ENCODE data around the gene HSD17B12. TPM values are rescaled to one million over a fixed set of nuclear protein-coding genes. Genes with fewer than 3 reads are reported as not detected.

Gene HSD17B12
- total RNA-seq, 4 donors from 2014 or later, result 38.8 to 52.7 (median 41.8) TPM

DNA sequence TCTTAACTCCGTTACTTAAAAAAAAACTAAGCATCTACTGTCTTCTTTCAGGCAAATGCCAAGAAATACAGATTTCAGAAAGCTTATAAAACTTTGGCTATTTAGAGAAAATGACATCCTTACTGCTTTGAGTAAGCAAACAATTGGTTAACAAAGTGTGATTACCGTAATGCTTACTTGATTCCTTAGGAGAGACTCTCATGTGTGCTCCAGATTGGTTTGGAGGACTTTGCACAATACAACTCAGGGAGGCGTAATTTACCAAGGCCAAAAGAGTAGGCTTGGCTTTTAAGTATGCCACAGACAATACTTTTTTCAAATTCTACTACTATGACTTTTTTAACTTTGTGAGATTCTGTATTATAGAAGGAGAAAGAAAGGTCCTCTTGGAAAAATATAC is 123.2 kb downstream of the HSD17B12 start:
- intact Hi-C loops (cut with DNase I), result no loop called here
- H3K4me1 ChIP-seq, result no peaks in the 10 kb centered on the region
- no peak overlapping the region for H3K4me3 ChIP-seq
- no peak for TF ChIP-seq POLR2AphosphoS5 (IDR thresholded peaks at IDR 0.05)
- no peak for TF ChIP-seq POLR2A (IDR thresholded peaks at IDR 0.05; ENCODE audit: low read depth)
- TF ChIP-seq, protein P1, sequence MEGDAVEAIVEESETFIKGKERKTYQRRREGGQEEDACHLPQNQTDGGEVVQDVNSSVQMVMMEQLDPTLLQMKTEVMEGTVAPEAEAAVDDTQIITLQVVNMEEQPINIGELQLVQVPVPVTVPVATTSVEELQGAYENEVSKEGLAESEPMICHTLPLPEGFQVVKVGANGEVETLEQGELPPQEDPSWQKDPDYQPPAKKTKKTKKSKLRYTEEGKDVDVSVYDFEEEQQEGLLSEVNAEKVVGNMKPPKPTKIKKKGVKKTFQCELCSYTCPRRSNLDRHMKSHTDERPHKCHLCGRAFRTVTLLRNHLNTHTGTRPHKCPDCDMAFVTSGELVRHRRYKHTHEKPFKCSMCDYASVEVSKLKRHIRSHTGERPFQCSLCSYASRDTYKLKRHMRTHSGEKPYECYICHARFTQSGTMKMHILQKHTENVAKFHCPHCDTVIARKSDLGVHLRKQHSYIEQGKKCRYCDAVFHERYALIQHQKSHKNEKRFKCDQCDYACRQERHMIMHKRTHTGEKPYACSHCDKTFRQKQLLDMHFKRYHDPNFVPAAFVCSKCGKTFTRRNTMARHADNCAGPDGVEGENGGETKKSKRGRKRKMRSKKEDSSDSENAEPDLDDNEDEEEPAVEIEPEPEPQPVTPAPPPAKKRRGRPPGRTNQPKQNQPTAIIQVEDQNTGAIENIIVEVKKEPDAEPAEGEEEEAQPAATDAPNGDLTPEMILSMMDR (IDR thresholded peaks at IDR 0.05), result no peak
- no peak for TF ChIP-seq EP300 (IDR thresholded peaks at IDR 0.05)
- H3K27me3 ChIP-seq, result no peaks in the 10 kb centered on the region
- no peak overlapping the region for H3K27ac ChIP-seq (replicated peaks in 1 of 4)
- 93% methylated on average over 3 of the region's 3 CpGs for WGBS
- H3K36me3 ChIP-seq, result peaks cover 0 to 27% (median 15%) of the 10 kb centered on the region in 4 donors
- no peaks in the 10 kb centered on the region for H3K9me3 ChIP-seq
- DNase-seq (ENCODE audit: extremely low spot score), result no peak

DNA sequence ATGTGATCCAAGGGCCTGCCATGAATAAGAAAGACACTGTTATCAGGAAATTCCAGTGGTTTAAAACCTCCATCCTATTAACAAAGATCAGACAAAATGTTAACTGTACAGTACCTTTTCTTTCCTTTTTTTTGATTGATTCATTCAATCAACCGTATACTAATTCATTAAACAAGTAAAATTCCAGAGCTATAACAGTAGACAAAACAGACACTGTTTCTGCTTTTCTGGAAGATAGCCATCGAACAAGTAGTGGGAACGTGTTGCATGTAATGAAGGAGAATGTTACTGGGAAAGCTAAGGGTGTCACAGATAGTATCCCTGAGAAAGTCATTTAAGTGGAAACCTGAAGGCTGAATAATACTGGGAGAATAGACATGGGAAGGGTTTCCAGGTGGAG is 126.4 kb downstream of the HSD17B12 start:
- TF ChIP-seq POLR2A (IDR thresholded peaks at IDR 0.05; ENCODE audit: low read depth) (no peak), POLR2AphosphoS5 (IDR thresholded peaks at IDR 0.05) (no peak), EP300 (IDR thresholded peaks at IDR 0.05) (no peak)
- TF ChIP-seq, protein P1 (IDR thresholded peaks at IDR 0.05), result no peak
- Histone ChIP-seq H3K4me1 (no peaks in the 10 kb centered on the region), H3K9me3 (no peaks in the 10 kb centered on the region), H3K27ac (replicated peaks in 1 of 4) (no peak overlapping the region), H3K36me3 (peaks cover 0 to 5% (median 4%) of the 10 kb centered on the region in 4 donors), H3K27me3 (no peaks in the 10 kb centered on the region), H3K4me3 (no peak overlapping the region)
- DNase-seq (ENCODE audit: extremely low spot score), result no peak
- WGBS, result 86% methylated on average over 3 of the region's 3 CpGs
- intact Hi-C loops (cut with DNase I), result no loop called here

DNA sequence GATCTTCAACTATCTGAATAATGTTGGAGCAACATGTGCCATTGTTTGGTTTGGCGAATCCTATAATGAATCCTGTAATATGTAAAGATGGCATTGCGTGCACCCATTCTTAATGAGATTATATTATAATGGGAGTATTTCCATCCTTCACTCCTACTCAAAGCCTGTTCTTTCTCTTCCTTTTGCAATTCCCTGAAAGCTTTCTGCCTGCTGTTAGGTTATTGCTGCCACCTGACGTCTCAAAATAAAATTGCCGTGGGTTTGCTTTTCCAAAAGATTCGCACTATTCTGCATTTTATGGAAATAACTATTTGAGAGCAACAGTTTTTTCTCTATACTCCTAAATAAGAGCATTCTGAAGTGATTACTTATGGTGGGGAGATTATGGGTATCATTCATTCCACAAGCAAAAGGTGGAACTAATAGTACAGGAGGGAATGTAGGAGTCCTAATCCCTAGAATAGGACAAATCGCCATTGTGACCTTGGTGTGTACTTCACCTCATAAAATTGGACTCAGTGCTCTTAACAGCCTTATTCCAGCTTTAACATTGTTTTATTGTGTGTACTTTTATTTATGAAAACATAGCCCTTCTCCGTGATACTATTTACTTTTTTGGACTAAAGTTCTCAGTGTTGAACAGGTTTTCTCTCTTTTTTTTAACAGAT is 130.5 kb downstream of the HSD17B12 start:
- intact Hi-C loops (cut with DNase I), result no loop called here
- 80% methylated on average over 7 of the region's 7 CpGs for WGBS
- Histone ChIP-seq H3K27ac (replicated peaks in 1 of 4) (no peak overlapping the region), H3K4me1 (no peaks in the 10 kb centered on the region), H3K36me3 (peaks cover 0 to 10% (median 0%) of the 10 kb centered on the region in 4 donors), H3K27me3 (no peaks in the 10 kb centered on the region), H3K9me3 (no peaks in the 10 kb centered on the region), H3K4me3 (no peak overlapping the region)
- TF ChIP-seq EP300 (IDR thresholded peaks at IDR 0.05), result no peak
- TF ChIP-seq, protein P1 (IDR thresholded peaks at IDR 0.05), result peak in 1 of 3 experiments; percentile 26
- no peak for DNase-seq (ENCODE audit: extremely low spot score)

DNA sequence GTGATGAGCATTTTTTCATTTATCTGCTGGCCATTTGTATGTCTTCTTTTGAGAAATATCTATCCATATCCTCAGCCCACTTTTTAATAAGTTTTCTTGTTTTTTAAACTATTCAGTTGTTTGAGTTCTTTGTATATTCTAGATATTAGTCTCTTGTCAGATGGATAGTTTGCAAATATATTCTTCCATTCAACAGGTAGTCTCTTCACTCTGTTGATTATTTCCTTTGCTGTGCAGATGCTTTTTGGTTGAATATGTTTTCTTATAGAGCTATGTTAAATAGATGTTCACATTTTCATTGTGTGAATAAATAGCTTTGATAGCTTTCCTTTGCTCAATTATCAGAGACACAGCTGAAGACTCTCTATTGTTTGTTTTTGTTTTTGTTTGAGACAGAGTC is 131.9 kb downstream of the HSD17B12 start:
- Histone ChIP-seq H3K27me3 (no peaks in the 10 kb centered on the region), H3K9me3 (no peaks in the 10 kb centered on the region), H3K27ac (replicated peaks in 1 of 4) (no peak overlapping the region), H3K36me3 (peaks cover 0 to 15% (median 0%) of the 10 kb centered on the region in 4 donors), H3K4me3 (no peak overlapping the region), H3K4me1 (no peaks in the 10 kb centered on the region)
- intact Hi-C loops (cut with DNase I), result no loop called here
- TF ChIP-seq, protein P1 (IDR thresholded peaks at IDR 0.05), result no peak
- TF ChIP-seq EP300 (IDR thresholded peaks at IDR 0.05) (no peak), POLR2AphosphoS5 (IDR thresholded peaks at IDR 0.05) (no peak)
- no peak for DNase-seq (ENCODE audit: extremely low spot score)

DNA sequence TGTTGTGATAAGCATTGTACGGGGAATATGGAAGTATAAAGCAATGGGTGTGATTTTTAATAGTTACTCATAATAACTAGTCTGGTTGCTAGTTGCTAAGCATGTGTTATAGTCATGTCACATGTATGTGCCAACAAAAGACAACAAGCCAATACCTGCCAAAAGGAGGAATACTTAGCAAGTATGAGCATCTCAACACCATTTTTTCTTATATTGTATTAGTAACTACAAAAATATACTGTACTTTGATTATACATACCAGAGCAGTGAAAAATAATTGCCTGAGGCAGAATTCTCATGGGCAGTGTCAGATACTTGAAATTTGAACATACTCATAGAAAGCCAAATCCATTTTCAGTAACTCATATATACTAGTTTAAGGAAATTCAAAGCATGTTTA is 137.7 kb downstream of the HSD17B12 start:
- intact Hi-C loops (cut with DNase I), result no loop called here
- TF ChIP-seq EP300 (IDR thresholded peaks at IDR 0.05) (no peak), POLR2A (IDR thresholded peaks at IDR 0.05; ENCODE audit: low read depth) (no peak), POLR2AphosphoS5 (IDR thresholded peaks at IDR 0.05) (no peak)
- TF ChIP-seq, protein P1 (IDR thresholded peaks at IDR 0.05), result no peak

More for the DNA sequence above, 137.7 kb downstream of the HSD17B12 start:
- no peak for DNase-seq (ENCODE audit: extremely low spot score)
- no peaks in the 10 kb centered on the region for H3K4me1 ChIP-seq
- H3K9me3 ChIP-seq, result no peaks in the 10 kb centered on the region
- H3K4me3 ChIP-seq, result no peak overlapping the region
- H3K27me3 ChIP-seq, result no peaks in the 10 kb centered on the region
- H3K27ac ChIP-seq (replicated peaks in 1 of 4), result no peak overlapping the region
- 88% methylated on average over 1 of the region's 1 CpG for WGBS
- peaks cover 0 to 24% (median 0%) of the 10 kb centered on the region in 4 donors for H3K36me3 ChIP-seq
